M059J (cell line): Measurements from ENCODE around the gene ADGRG2. TPM values are rescaled to one million over a fixed set of nuclear protein-coding genes. Genes with fewer than 3 reads are reported as not detected.
"Not testable (repeated sequence)": the region's sequence is repeated elsewhere in the genome, so short reads cannot be mapped to it uniquely, and the experiment has no call there.

Experiments
- DNase-seq: peaks from one replicate; pipeline ENCODE4 v3.0.0-alpha.2; 2012; ENCODE audit warnings: low read depth
- total RNA-seq: library from RNA; depleted of rRNA; stranded (reverse); fragments of >200 nt; shearing (Covaris generic); gene quantifications from 2 replicates; pipeline ENCODE4 v1.2.3, GENCODE V29; 2014

Gene ADGRG2
- total RNA-seq, 1 experiment from 2014 or later: not detected

GRCh38 chrX:19005909-19006308 is 116.4 kb downstream of the ADGRG2 start:
- peak; percentile 9 for DNase-seq

- DNase-seq: no peak
Observed at GRCh38 chrX:19003756-19004155, 118.5 kb downstream of the ADGRG2 start.

DNA sequence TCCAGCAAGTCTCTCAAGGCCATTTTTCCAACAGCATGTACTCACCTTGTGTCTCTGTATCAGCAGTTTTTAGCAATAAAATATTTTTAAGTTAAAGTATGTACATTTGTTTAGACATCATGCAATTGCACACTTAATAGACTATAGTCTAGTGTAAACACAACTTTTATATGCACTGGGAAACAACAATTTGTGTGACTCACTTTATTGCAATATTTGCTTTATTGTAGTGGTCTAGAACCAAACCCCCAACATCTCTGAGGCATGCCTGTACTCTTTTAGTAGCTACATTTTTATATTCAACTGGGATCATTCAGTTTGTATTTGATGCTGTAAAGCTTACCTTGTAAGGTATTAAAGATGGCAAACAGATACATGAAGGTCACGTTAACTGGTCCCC is 123.6 kb downstream of the ADGRG2 start:
- no peak for DNase-seq

DNA sequence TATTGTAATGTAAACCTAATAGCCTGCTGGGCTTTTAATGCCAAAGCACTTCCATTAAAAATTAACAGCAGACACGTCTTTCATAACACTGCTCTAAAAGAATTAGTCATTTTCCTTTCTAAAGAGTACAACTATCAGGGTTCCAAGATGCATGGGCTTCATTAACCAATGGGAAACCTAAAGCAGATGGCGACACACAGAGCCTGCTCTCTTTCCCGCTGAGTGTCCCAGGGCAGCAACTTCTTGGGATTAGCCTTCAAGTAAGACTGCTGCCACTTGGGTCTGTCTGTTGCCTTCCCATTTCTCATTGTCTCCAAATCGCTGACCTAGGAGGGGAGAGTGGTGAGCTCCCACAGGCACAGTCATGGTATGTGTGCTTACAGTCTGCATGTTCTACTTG is 124.4 kb downstream of the ADGRG2 start:
- DNase-seq: no peak

- no peak for DNase-seq
Observed at GRCh38 chrX:18996536-18996935, 125.7 kb downstream of the ADGRG2 start.

GRCh38 chrX:18995221-18995620 is 127.0 kb downstream of the ADGRG2 start:
- DNase-seq: peak; percentile 45

- peak; percentile 36 for DNase-seq
Observed at GRCh38 chrX:18994713-18995112, 127.6 kb downstream of the ADGRG2 start.

- DNase-seq: no peak
Observed at GRCh38 chrX:18992829-18993228, 129.4 kb downstream of the ADGRG2 start.

DNA sequence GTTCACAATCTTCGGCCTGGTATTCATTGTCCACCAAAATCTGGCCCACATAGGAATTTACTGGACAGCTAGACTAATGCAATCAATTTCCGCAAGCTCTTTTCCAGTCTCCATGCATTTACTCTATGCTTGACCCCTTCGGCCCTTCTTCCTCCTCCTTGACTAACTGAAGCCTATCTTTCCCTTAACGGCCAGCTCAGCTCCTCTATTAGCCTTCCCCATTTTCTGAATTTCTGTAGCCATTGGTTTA is 137.2 kb downstream of the ADGRG2 start:
- no peak for DNase-seq

- DNase-seq: peak; percentile 80
Observed at GRCh38 chrX:18984381-18985185, 137.7 kb downstream of the ADGRG2 start.

GRCh38 chrX:18983666-18984380 is 138.4 kb downstream of the ADGRG2 start, which contains the start of gene PHKA2:
TSS of gene PHKA2 (minus strand) at chrX:18984114. CDS start at chrX:18983932, 182 bp downstream.
- peak; percentile 64 for DNase-seq

DNA sequence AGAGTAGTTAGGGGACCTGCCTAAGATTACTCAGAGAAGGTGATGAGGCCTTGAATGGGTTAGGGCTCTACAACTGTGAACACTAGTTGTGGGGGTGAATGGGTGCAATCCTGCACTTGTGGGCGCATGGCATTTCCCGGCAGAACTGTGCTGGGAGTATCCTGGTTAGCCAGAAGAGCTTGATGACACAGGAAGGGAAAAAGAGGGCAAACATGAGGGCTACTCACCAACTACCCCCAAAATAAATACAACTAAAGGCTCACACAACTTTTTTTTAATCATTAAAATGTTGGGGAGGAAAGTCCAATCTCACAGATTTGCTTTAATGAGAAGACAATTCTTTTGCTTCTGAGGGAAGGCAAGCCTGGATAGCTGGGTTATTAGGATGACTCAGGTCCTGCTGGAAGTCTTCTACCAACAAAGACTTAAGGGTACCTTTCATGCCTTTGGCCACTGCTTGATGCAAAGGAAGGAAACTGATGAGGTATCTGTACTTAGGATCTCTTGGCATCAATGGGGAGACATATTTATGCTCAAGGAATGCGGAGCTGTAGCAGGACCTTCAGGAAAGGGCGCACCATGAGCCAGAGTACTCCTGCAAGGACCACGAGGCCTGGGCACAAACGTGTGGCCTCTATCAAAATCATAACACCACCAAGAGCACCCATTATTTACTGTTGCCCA is 141.0 kb downstream of the ADGRG2 start:
- no peak for DNase-seq

GRCh38 chrX:18980262-18980661 is 142.0 kb downstream of the ADGRG2 start:
- not testable (repeated sequence) for DNase-seq

DNA sequence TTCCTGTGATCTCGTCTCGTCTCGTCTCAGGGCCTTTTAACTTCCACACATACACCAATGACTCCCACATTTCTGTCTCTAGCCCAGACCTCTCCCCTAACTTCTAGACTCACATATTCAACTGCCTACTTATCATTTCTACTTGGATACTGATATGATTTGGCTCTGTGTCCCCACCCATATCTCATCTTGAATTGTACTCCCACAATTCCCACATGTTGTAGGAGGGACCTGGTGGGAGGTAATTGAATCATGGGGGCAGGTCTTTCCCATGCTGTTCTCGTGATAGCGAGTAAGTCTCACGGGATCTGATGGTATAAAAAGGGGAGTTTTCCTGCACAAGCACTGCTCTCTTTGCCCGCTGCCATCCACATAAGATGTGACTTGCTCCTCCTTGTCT is 147.3 kb downstream of the ADGRG2 start:
- DNase-seq: no peak

GRCh38 chrX:18973527-18974192 is 148.6 kb downstream of the ADGRG2 start:
- DNase-seq: peak; percentile 8

- DNase-seq: no peak
Observed at GRCh38 chrX:18971506-18971905, 150.8 kb downstream of the ADGRG2 start.

DNA sequence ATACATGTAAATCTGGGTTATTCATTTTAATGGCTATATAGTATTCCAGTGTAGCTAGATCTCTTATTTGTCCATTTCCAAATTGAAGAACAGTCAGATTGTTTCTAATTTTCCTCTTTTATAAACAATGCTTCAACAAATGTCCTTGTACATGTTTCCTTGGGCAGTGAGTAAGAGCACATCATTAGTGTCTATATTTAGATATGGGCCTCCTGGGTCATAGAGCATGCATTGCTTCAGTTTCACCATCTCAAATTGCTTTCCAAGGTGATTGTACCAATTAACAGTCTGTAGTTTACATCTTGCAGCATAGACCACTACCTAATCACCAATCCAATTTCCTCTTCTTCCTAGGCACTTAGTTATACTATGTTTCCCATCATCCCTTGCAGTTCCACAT is 151.8 kb downstream of the ADGRG2 start:
- no peak for DNase-seq

DNA sequence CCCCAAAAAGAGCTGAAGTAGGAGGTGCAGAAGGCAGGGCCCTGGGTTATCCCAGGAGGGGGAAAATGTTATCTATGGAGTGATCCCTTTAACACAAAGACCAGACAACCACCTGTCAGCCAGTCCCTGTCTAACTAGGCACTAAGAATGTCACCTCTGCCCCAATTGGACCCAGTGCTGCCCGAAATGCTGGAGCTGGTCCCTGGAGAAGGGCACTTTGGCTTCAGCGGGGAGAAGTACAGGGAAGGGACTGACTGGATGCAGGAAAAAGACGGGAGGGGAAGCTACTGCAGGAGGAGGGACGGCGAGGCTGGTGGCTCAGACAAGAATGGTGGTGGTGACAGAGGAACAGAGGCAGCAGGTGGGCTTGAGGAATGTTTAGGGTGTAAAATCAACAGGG is 155.6 kb downstream of the ADGRG2 start:
- no peak for DNase-seq

DNA sequence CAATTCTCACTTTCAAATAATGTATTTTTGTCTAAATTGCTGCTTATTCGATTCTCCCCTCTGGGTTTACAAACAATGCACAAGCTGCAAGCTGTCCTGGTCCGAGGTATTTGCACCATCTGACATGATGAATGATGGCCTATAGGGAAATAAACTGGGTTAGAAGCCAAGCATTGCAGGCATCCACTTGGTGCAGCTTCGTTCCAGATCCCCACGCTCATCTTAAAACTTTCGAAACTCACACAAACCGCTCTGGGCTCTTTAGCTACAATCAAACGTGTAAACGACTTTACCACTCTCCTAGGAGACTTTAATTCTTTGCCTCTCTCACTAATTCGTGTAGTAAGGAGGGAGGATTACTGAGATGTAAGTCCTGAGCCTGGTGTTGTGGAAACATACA is 157.4 kb downstream of the ADGRG2 start:
- DNase-seq: no peak

DNA sequence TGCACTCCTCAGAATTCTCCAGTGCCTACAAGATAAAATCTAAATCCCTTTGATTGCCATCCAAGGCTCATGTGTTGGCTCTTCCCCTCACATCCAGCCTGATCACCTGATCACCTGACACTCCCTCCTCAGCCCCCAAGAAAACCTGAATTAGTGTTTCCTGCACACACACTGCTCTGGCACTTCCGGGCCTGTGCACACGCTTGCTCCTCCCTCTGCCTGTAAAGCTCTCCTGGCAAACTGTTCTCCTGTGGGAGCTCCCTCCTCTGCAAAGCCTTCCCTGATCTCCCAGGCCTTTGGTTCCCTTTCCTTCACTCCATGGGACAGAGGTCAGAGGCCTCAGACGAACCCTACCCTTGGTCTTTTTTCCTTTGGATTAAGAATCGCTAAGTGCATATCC is 158.2 kb downstream of the ADGRG2 start:
- no peak for DNase-seq

- DNase-seq: no peak
Observed at GRCh38 chrX:18962329-18962728, 159.9 kb downstream of the ADGRG2 start.

DNA sequence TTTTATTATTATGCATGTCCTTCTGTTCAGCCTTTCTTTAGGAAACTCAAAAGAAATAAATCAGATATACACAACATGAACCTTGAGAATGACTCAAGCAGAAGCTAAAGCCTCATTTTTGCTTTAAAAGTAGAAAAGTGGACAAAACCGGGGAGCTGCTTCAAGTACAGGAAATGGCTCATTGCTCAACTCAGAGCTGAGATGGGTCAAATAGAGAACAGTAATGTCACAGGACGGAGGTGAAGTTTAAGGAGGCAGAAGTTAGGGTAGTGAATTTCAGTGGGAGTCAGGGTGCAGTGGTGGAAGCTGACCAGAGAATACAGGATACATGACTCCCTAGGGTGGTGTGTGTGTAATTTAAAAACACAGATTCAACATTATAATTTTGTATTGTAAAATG is 160.6 kb downstream of the ADGRG2 start:
- no peak for DNase-seq
